ENCODE measurements around the gene LILRB1.
"Not testable (repeated sequence)": the region's sequence is repeated elsewhere in the genome, so short reads cannot be mapped to it uniquely, and the experiment has no call there.

LILRB1 gene

GRCh38 chr19:54593931-54594626, 36.2 kb upstream of the LILRB1 start:
- H3K4ac ChIP-seq (ENCODE audit: low read depth, low read length); H3K79me1 ChIP-seq (ENCODE audit: low read length); H4K12ac ChIP-seq (ENCODE audit: low read depth, low read length); H4K91ac ChIP-seq (ENCODE audit: low read depth, low read length); H2BK12ac ChIP-seq (ENCODE audit: low read length); H2BK120ac ChIP-seq (ENCODE audit: insufficient read depth, low read length, poor library complexity); DNase-seq; H3K9ac ChIP-seq (ENCODE audit: low read length); H2AK5ac ChIP-seq (ENCODE audit: low read length); H4K8ac ChIP-seq (ENCODE audit: low read depth, low read length); H3K36me3 ChIP-seq (ENCODE audit: control insufficient read depth in 1 of 2, insufficient read depth in 2 of 2, low read length in 2 of 2); H3K4me3 ChIP-seq (ENCODE audit: low read depth, low read length); H3K27me3 ChIP-seq (ENCODE audit: insufficient read depth, low read length); H3K4me1 ChIP-seq (ENCODE audit: control insufficient read depth in 1 of 2, insufficient read depth in 2 of 2, low read length in 2 of 2); H3K79me2 ChIP-seq (ENCODE audit: control insufficient read depth, insufficient read depth, low read length, poor library complexity); H3K23ac ChIP-seq (ENCODE audit: low read length); H3K4me2 ChIP-seq (ENCODE audit: low read length); H3K14ac ChIP-seq (ENCODE audit: low read length); H3K27ac ChIP-seq (ENCODE audit: low read depth, low read length); H3K18ac ChIP-seq (ENCODE audit: low read length); H2AFZ ChIP-seq (ENCODE audit: insufficient read depth, low read length, poor library complexity); H2BK5ac ChIP-seq (ENCODE audit: low read depth, low read length, poor library complexity): not testable (repeated sequence)
- no CpG with 5 or more reads among the region's 9 CpGs for WGBS (ENCODE audit: extremely low coverage, insufficient coverage, insufficient read length)
- peaks cover 62% of the 10 kb centered on the region for H3K9me3 ChIP-seq (ENCODE audit: insufficient read depth, low read depth, low read length)

GRCh38 chr19:54594737-54595136, 35.5 kb upstream of the LILRB1 start:
- WGBS (ENCODE audit: extremely low coverage, insufficient coverage, insufficient read length) = no CpG with 5 or more reads among the region's 5 CpGs
- no peak for DNase-seq
- no peak overlapping the region for H3K4me3 ChIP-seq (ENCODE audit: low read depth, low read length)
- no peak overlapping the region for H2BK120ac ChIP-seq (ENCODE audit: insufficient read depth, low read length, poor library complexity)
- no peaks in the 10 kb centered on the region for H3K79me2 ChIP-seq (ENCODE audit: control insufficient read depth, insufficient read depth, low read length, poor library complexity)
- H3K9ac ChIP-seq (ENCODE audit: low read length) = no peak overlapping the region
- no peaks in the 10 kb centered on the region for H3K27me3 ChIP-seq (ENCODE audit: insufficient read depth, low read length)
- no peak overlapping the region for H3K23ac ChIP-seq (ENCODE audit: low read length)
- no peak overlapping the region for H4K12ac ChIP-seq (ENCODE audit: low read depth, low read length)
- no peak overlapping the region for H3K14ac ChIP-seq (ENCODE audit: low read length)
- no peak overlapping the region for H3K18ac ChIP-seq (ENCODE audit: low read length)
- H2BK5ac ChIP-seq (ENCODE audit: low read depth, low read length, poor library complexity) = no peak overlapping the region
- H3K9me3 ChIP-seq (ENCODE audit: insufficient read depth, low read depth, low read length) = peaks cover 62% of the 10 kb centered on the region
- no peaks in the 10 kb centered on the region for H3K4me1 ChIP-seq (ENCODE audit: control insufficient read depth in 1 of 2, insufficient read depth in 2 of 2, low read length in 2 of 2)
- no peaks in the 10 kb centered on the region for H3K36me3 ChIP-seq (ENCODE audit: control insufficient read depth in 1 of 2, insufficient read depth in 2 of 2, low read length in 2 of 2)
- no peak overlapping the region for H2AK5ac ChIP-seq (ENCODE audit: low read length)
- H4K91ac ChIP-seq (ENCODE audit: low read depth, low read length) = no peak overlapping the region
- no peak overlapping the region for H3K4ac ChIP-seq (ENCODE audit: low read depth, low read length)
- H3K4me2 ChIP-seq (ENCODE audit: low read length) = no peak overlapping the region
- H3K27ac ChIP-seq (ENCODE audit: low read depth, low read length) = no peak overlapping the region
- no peak overlapping the region for H2BK12ac ChIP-seq (ENCODE audit: low read length)
- H4K8ac ChIP-seq (ENCODE audit: low read depth, low read length) = no peak overlapping the region
- no peaks in the 10 kb centered on the region for H3K79me1 ChIP-seq (ENCODE audit: low read length)
- H2AFZ ChIP-seq (ENCODE audit: insufficient read depth, low read length, poor library complexity) = no peak overlapping the region

- H3K4ac ChIP-seq (ENCODE audit: low read depth, low read length); H4K12ac ChIP-seq (ENCODE audit: low read depth, low read length); H3K4me3 ChIP-seq (ENCODE audit: low read depth, low read length); H3K79me1 ChIP-seq (ENCODE audit: low read length); H2BK12ac ChIP-seq (ENCODE audit: low read length); H3K4me2 ChIP-seq (ENCODE audit: low read length); H2BK5ac ChIP-seq (ENCODE audit: low read depth, low read length, poor library complexity); H3K36me3 ChIP-seq (ENCODE audit: control insufficient read depth in 1 of 2, insufficient read depth in 2 of 2, low read length in 2 of 2); H3K9ac ChIP-seq (ENCODE audit: low read length); H2AFZ ChIP-seq (ENCODE audit: insufficient read depth, low read length, poor library complexity); H2AK5ac ChIP-seq (ENCODE audit: low read length); DNase-seq; H3K14ac ChIP-seq (ENCODE audit: low read length); H3K18ac ChIP-seq (ENCODE audit: low read length); H3K79me2 ChIP-seq (ENCODE audit: control insufficient read depth, insufficient read depth, low read length, poor library complexity); H4K91ac ChIP-seq (ENCODE audit: low read depth, low read length); H2BK120ac ChIP-seq (ENCODE audit: insufficient read depth, low read length, poor library complexity); H3K23ac ChIP-seq (ENCODE audit: low read length); H3K27me3 ChIP-seq (ENCODE audit: insufficient read depth, low read length); H4K8ac ChIP-seq (ENCODE audit: low read depth, low read length); H3K27ac ChIP-seq (ENCODE audit: low read depth, low read length); H3K4me1 ChIP-seq (ENCODE audit: control insufficient read depth in 1 of 2, insufficient read depth in 2 of 2, low read length in 2 of 2): not testable (repeated sequence)
- WGBS (ENCODE audit: extremely low coverage, insufficient coverage, insufficient read length) = no CpG with 5 or more reads among the region's 26 CpGs
- peaks cover 68% of the 10 kb centered on the region for H3K9me3 ChIP-seq (ENCODE audit: insufficient read depth, low read depth, low read length)
Observed at GRCh38 chr19:54595680-54596436, 34.4 kb upstream of the LILRB1 start.

- Histone ChIP-seq H3K23ac (ENCODE audit: low read length) (no peak overlapping the region), H3K18ac (ENCODE audit: low read length) (no peak overlapping the region), H2BK120ac (ENCODE audit: insufficient read depth, low read length, poor library complexity) (no peak overlapping the region), H3K36me3 (ENCODE audit: control insufficient read depth in 1 of 2, insufficient read depth in 2 of 2, low read length in 2 of 2) (no peaks in the 10 kb centered on the region), H3K4me3 (ENCODE audit: low read depth, low read length) (no peak overlapping the region), H3K4me2 (ENCODE audit: low read length) (no peak overlapping the region), H3K79me1 (ENCODE audit: low read length) (no peaks in the 10 kb centered on the region), H3K9ac (ENCODE audit: low read length) (no peak overlapping the region), H3K27me3 (ENCODE audit: insufficient read depth, low read length) (no peaks in the 10 kb centered on the region), H2AFZ (ENCODE audit: insufficient read depth, low read length, poor library complexity) (no peak overlapping the region), H2BK12ac (ENCODE audit: low read length) (no peak overlapping the region), H2BK5ac (ENCODE audit: low read depth, low read length, poor library complexity) (no peak overlapping the region), H3K27ac (ENCODE audit: low read depth, low read length) (no peak overlapping the region), H3K9me3 (ENCODE audit: insufficient read depth, low read depth, low read length) (peaks cover 44% of the 10 kb centered on the region), H4K8ac (ENCODE audit: low read depth, low read length) (no peak overlapping the region), H3K79me2 (ENCODE audit: control insufficient read depth, insufficient read depth, low read length, poor library complexity) (no peaks in the 10 kb centered on the region), H3K4me1 (ENCODE audit: control insufficient read depth in 1 of 2, insufficient read depth in 2 of 2, low read length in 2 of 2) (no peaks in the 10 kb centered on the region), H3K14ac (ENCODE audit: low read length) (no peak overlapping the region), H4K91ac (ENCODE audit: low read depth, low read length) (no peak overlapping the region), H2AK5ac (ENCODE audit: low read length) (no peak overlapping the region), H4K12ac (ENCODE audit: low read depth, low read length) (no peak overlapping the region), H3K4ac (ENCODE audit: low read depth, low read length) (no peak overlapping the region)
- no peak for DNase-seq
- WGBS (ENCODE audit: extremely low coverage, insufficient coverage, insufficient read length) = no CpG with 5 or more reads among the region's 5 CpGs
Observed at GRCh38 chr19:54600212-54600611, 30.1 kb upstream of the LILRB1 start.

Data from trophoblast cell (in vitro differentiated cells and primary cell).